ENCODE measurements around the gene EBF3. TPM values are rescaled to one million over a fixed set of nuclear protein-coding genes. Genes with fewer than 3 reads are reported as not detected.

The EBF3 gene
- total and polyA plus RNA-seq, 11 donors: 3.6 to 8.8 (median 5.4) TPM

DNA sequence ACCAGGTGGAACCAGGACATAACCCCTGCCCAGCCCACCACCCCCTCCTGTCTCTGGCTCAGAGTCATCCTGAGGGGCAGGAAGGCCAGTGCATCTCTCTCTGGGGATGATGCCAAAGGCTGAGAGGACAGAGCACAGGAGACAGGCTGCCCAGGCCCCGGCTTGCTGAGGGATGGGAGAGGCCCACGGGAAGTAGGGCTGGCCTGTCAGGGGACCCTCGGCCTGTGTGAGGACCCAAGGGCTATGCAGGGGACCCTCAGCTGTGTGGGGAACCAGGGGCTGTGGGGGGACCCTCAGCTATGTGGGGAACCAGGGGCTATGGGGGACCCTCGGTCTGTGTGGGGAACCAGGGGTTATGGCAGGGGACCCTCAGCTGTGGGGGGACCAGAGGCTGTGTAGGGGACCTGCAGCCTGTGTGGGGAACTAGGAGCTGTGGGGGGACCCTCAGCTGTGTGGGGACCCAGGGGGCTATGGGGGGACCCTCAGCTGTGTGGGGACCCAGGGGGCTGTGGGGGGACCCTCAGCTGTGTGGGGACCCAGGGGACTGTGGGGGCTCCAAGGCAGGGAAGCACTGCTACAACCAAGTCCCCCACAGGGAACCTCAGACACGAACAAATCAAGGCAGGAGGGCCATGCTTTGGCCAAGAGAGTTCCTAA is 27.7 kb downstream of the EBF3 start:
- Histone ChIP-seq H3K27me3 (no peaks in the 10 kb centered on the region), H3K4me1 (peaks cover 0 to 48% (median 37%) of the 10 kb centered on the region in 12 donors), H3K27ac (no peak overlapping the region), H3K4me3 (no peak overlapping the region), H3K36me3 (peaks cover 0 to 7% (median 0%) of the 10 kb centered on the region in 9 donors), H3K9me3 (no peaks in the 10 kb centered on the region)
- intact Hi-C loops (cut with DNase I): loop anchor here in 1 of 10 donors (5.0 kb wide), 1 partner anchor 34 kb away; no protein-coding TSS in a partner anchor
- DNase-seq: peak in 2 of 5 donors; percentile 13 to 20
- ATAC-seq: no peak
- TF ChIP-seq, protein P1, sequence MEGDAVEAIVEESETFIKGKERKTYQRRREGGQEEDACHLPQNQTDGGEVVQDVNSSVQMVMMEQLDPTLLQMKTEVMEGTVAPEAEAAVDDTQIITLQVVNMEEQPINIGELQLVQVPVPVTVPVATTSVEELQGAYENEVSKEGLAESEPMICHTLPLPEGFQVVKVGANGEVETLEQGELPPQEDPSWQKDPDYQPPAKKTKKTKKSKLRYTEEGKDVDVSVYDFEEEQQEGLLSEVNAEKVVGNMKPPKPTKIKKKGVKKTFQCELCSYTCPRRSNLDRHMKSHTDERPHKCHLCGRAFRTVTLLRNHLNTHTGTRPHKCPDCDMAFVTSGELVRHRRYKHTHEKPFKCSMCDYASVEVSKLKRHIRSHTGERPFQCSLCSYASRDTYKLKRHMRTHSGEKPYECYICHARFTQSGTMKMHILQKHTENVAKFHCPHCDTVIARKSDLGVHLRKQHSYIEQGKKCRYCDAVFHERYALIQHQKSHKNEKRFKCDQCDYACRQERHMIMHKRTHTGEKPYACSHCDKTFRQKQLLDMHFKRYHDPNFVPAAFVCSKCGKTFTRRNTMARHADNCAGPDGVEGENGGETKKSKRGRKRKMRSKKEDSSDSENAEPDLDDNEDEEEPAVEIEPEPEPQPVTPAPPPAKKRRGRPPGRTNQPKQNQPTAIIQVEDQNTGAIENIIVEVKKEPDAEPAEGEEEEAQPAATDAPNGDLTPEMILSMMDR (IDR thresholded peaks at IDR 0.05): no peak
- no peak for TF ChIP-seq POLR2A (IDR thresholded peaks at IDR 0.05)
- WGBS, 4 donors: 75 to 82% (median 78%) methylated on average over 1 to 5 of the region's 5 CpGs

DNA sequence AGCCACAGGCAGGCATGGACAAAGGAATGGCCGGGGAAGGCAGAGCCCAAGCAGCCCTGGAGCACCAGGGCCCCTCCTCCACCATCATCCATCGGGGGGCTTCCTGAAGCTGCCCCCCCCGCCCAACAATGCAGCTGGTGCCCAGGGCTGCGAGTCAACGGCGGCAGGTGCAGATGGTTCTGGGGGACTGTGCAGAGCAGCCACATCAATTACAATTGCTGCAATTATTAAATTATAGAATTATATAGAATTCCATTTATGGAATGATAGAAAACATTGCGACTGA is 28.3 kb downstream of the EBF3 start:
- no peak for ATAC-seq
- H3K9me3 ChIP-seq: no peaks in the 10 kb centered on the region
- peaks cover 0 to 7% (median 0%) of the 10 kb centered on the region in 9 donors for H3K36me3 ChIP-seq
- intact Hi-C loops (cut with DNase I): loop anchor here in 1 of 10 donors (5.0 kb wide), 1 partner anchor 34 kb away; no protein-coding TSS in a partner anchor
- H3K4me3 ChIP-seq: no peak overlapping the region
- DNase-seq: no peak
- peaks cover 0 to 44% (median 32%) of the 10 kb centered on the region in 12 donors for H3K4me1 ChIP-seq
- no peak for TF ChIP-seq POLR2A (IDR thresholded peaks at IDR 0.05)
- TF ChIP-seq, protein P1 (IDR thresholded peaks at IDR 0.05): no peak
- 91 to 93% (median 93%) methylated on average over 7 of the region's 7 CpGs for WGBS, 4 donors
- H3K27ac ChIP-seq: no peak overlapping the region
- no peaks in the 10 kb centered on the region for H3K27me3 ChIP-seq

DNA sequence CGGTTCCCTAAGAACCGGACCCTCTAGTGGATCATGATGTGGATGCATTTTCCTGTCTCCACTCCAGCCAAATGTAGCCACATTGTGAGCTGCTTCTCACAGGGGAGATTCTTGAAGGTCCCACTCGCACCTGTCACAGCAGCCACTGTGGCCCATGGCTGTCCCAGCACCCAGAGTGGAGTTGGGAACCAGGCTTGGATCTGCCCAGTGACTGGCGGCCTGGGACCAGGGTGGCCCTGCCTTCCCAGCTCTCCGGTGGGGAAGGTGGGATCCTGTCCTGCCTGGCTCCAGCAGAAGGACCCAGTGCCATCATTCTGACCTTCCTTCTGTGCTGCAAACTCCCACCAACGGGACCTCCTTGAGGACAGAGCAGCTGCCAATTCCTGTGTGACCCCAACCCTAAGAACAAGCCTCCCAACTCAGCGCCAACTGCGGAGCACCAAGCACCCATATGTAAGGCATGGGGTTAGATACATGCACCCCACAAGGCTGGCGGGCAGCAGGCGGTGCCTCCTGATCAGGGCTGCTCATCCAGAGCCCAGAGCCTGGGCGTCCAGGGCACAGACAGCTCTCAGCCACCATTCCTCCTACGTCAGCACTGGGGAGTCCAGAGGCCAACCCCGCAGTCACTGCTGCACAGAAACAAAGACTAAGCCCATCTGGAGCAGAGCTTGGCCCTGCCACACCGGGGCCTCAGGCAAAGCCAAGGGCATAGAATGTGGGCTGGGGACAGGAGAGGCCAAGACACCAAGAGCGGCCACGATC is 28.8 kb downstream of the EBF3 start:
- Histone ChIP-seq H3K4me3 (no peak overlapping the region), H3K27me3 (no peaks in the 10 kb centered on the region), H3K36me3 (peaks cover 0 to 7% (median 0%) of the 10 kb centered on the region in 9 donors), H3K4me1 (peaks cover 0 to 39% (median 29%) of the 10 kb centered on the region in 12 donors), H3K9me3 (no peaks in the 10 kb centered on the region), H3K27ac (no peak overlapping the region)
- DNase-seq (peak in 1 of 5 donors; percentile 9), ATAC-seq (no peak)
- 91 to 95% (median 94%) methylated on average over 13 to 16 of the region's 16 CpGs for WGBS, 4 donors
- TF ChIP-seq, protein P1 (IDR thresholded peaks at IDR 0.05): no peak
- no peak for TF ChIP-seq POLR2A (IDR thresholded peaks at IDR 0.05)
- intact Hi-C loops (cut with DNase I): loop anchor here in 1 of 10 donors (5.0 kb wide), 1 partner anchor 33 kb away; no protein-coding TSS in a partner anchor
